Activated CD8-positive, alpha-beta memory T cell treated with anti-CD3 and anti-CD28 coated beads for 24 hours (primary cell): Measurements from ENCODE around the gene SNX25.
A peak's percentile ranks its signal among the peaks of the same experiment; 100 is the strongest.

Source experiments
- DNase-seq: peaks from one replicate; pipeline ENCODE4 v3.0.0-alpha.2; 2020

Gene SNX25

DNA sequence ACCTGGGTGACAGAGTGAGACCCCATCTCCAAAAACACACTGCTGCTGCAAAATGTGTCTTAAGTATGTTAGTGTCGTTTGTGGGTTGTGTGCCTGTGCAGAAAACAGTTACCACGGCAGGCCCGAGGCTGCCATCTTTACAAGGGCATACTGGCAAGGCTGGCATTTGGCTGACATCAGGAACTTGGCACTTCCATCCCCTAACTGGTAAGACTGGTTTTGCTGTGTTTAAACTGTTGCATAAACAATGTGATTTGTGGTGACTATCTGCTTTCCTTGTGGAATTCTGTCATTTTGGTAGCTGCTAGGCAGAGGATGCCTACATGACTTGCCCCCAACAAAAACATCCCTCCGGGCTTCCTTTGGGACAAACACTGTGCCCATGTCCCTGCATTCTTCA is 174.1 kb downstream of the SNX25 start:
- no peak for DNase-seq

DNA sequence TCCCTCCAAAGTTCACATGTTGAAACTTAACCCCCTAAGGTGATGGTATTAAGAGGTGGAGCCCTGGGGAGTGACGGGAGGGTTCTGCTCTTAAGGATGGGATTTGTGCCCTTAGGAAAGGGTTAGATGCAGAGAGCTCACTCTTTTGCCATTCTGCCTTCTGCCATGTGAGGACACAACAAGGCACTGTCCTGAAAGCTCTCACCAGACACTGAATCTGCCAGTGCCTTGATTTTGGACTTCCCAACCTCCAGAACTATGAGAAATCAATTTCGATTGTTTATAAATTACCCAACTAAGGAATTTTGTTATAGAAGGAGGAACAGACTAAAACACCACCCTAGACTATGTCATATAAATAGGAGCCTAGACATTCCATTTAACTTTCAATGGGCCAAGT is 174.7 kb downstream of the SNX25 start:
- DNase-seq: no peak

DNA sequence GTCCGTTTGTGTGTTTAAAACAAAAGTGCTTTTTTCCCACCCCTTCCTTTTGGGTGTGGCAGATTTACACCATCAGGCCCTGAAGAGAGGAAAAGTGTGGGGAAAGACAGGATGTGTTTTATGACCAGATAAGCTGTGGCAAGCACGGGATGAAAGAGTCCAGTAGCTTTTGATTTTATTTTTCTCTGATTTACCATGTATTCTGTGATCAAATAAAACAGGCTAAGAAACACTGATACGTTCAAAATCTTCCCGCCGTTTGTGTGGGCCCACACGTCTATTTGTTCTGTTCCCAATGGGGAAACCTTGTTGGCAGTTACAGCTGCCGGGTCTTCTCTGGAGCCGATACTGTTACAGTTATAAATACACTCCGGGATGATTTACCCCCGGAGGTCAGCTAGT is 175.5 kb downstream of the SNX25 start:
- DNase-seq: no peak

DNA sequence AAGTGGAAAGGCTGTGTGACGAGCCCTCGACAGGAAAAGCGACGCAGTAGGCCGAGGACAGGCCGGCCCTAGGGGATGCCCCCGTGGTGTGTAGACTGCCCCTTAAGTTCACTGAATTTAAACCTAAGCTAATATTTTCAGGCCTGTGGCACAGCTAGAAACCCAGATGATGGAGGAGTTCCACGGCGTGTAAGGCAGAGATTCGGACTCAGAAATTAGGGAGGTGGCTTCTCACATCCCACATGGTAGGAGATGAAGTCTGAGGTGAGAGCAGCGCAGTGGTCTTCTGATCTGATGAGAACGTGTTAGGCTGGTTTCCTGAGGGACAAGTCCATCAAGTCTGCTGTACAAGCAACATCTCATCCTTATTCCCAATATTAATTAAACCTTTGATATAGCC is 178.6 kb downstream of the SNX25 start:
- DNase-seq: no peak

DNA sequence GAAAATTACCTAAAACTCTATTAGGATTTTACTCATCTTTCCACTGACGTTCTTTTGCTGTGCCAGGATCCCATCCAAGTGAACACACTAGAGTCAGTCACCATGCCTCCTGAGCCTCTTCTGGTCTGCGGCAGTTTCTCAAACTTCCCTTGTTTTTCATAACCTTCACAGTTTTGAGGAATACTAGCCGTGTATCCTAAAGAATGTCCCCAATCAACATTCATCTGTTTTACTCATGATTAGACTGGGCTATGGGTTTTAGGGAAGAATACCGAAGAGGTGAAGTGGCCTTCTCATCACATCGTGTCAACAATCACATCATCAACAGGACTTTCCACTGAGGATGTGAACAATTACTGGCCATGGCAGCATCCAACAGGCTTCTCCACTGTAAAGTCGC is 181.5 kb downstream of the SNX25 start:
- no peak for DNase-seq

DNA sequence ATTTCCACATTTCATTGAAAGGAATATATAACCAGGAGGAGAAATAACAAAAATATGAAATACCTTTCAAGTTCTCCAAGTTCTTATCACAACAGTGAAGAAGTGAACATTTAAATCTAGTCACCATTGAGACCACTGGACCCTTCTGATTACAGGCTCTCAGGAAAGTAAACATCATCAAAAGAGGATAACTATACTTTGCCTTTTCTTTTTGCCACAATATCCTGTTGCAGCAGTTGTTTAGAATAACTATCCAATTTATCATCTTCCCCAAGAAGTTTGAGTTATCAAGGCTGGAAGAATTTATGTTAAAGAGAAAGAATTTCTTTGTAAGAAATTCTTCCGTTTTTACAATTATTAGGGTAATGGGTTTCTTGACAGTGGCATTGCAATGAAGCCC is 182.8 kb downstream of the SNX25 start:
- DNase-seq: no peak

DNA sequence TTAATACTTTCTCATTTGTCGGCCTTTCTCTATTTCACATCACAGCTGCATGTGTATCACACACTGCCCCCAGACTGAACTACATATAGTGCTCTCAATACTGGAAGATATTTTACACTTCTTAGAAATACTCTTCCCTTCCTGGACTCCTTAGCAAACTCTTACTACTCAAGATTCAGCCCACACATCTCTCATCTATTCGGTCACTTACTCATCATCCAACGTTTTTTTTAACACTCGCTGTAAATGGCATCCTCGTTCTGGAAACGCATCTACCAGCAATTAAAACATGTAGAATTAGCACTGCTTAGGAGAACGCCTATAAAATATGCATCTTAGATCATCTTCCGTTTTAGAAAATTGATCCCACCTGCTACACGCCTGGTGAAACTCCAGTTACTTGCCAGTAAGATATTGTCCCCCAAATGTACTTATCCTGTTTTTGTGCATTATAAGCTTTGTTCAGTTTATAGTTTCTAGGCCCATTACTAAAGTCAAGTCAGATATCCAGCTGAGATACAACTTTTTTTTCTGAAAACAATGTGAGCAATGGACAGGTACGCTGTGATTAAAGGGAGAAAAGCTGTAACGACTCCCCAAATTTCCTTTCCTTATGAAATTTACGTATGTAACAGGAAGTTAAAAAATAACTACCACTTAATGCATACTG is 185.3 kb downstream of the SNX25 start:
- DNase-seq: no peak

DNA sequence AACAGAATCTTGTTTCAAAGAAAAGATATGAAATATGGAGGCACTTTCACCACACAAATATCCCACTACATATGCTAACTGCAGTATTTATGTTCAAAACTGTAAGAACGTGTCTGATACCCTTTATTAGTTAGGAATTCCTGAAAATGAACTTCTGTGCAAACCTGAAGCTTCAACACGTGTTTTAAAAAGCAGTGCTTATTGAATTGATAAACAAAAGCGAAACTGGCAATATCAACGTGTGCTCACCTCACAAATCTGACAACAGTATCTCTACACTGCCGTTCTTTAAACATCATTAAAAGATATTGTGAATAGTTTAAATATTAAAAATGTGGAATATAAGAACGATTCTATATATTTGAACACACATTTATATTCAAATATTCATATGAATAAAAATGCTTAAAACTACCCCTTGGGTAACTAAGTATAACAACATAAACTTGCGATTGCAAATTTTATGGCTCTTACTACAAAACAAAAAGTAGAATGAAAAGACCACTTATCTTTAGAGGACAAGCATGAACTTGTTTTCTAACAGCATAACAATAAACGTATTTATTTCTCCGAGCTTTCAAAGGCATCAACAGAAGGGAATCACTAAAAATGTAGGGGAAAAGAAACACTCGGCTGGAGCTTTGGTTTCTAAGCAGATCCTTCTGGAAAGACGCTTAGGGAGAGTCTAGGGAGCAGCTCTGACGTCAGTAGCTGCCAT is 186.0 kb downstream of the SNX25 start, which contains the start of gene LRP2BP:
TSS of gene LRP2BP (minus strand) at position 687 of the 718 bp plus-strand sequence. CDS start 17,738 bp downstream, outside the sequence.
- no peak for DNase-seq

DNA sequence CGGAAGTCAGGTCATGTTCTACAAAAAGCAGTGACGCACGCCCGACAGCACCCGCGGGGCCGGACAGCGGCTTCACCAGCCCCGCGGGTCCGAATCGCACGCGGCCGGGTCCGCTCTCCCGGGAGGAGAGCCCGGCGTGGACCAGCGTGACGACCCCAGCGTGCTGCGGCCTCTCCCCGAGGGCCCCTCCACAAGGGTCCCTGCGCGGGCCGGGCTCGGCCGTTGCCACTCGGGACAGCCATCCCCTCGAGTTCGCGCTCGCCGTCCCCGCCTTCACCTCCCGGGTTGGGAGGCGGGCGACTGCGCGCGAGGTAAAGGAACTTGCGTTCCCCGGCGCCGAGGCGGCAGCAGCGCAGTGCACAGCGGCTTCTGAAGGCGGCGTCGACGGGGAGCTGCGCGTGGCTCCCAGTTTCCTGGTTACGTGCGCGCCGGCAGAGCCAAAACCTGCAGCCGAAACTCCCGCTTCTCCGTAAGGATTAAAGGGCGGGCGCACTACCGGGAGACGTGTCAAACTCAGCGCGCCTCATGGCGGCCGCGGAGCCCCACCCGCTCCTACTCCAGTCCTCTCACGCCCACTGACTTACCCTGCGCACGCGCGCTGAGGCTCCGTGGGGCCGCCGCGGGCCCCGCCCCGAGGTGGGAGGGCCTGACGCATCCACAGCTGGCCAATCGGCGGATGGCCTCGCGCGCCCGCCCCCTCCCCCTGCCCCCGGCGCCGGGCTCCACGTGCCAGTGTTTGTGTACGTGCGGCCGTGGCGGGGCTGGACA is 186.7 kb downstream of the SNX25 start:
- peak; percentile 99 for DNase-seq

DNA sequence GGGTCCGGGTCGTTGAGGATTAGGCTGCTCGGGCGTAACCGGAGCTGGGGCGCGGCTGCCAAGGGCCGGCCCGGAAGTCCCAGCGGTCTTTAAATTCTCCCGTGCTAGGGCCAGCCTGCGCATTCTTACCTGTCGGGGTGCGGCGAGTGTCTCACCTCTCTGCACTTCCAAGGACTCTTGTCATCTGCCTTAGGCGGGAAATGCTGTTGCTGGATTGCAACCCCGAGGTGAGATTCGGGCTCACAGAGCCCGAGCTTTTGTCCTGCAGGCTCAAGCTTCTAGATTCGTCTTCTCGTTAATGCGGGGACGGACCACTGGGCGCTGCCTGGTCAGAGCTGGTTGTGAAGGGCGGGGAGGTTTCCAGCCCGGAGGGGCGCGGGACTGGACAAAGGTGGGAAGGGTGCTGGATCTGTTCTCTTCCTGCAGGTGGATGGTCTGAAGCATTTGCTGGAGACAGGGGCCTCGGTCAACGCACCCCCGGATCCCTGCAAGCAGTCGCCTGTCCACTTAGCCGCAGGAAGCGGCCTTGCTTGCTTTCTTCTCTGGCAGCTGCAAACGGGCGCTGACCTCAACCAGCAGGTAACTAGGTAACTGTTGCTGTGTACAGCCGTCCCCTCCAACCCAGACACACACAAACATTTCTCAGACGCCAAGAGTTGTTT is 187.5 kb downstream of the SNX25 start, which contains the start of gene ANKRD37:
TSS of gene ANKRD37 (plus strand) at position 118 of the 662 bp plus-strand sequence. CDS start at position 201, 83 bp downstream.
- DNase-seq: no peak

DNA sequence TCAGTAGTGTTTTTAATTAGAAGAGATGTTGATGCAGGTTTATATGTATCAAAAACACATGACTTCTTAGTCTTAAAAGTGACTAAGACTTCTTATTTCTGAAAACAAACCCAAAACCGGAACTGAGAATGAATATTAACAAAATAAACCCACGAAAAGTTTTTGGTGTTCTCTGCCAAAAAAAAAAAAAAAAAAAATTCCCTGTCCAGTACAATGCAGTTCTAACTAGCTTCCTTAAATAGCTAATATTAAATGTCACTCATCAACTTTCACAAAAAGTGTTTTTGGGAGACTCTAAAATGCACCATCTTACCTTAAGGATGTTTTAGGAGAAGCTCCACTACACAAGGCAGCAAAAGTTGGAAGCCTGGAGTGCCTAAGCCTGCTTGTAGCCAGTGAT is 189.2 kb downstream of the SNX25 start:
- DNase-seq: no peak

DNA sequence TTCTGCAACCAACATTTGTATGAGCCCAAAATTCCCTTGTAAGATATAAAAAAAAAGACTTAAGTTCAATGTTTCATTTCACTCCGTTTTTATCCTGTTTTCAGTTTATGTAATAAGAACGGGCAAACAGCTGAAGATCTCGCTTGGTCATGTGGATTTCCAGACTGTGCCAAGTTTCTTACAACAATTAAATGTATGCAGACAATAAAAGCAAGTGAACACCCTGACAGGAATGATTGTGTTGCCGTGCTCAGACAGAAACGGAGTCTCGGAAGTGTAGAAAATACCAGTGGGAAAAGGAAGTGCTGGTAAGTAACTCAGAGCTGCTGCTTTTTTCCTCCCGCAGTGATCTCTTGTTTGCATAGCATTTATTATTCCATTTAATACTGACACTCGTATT is 190.1 kb downstream of the SNX25 start:
- no peak for DNase-seq

DNA sequence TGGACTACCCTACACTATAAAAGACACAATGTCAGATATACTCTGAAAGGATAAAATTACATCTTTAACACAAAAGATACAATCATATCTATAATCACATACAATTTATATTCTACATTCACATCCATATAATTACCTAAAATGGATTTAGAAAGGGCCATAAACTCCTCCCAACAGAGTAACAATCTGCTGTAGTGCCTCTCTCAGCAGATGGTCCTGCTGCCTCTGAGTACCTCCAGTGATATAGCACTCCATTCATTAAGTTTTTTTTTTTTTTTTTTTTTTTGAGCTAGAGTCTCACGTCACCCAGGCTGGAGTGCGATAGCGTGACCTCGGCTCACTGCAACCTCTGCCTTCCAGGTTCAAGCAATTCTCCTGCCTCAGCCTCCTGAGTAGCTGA is 194.6 kb downstream of the SNX25 start:
- DNase-seq: no peak

DNA sequence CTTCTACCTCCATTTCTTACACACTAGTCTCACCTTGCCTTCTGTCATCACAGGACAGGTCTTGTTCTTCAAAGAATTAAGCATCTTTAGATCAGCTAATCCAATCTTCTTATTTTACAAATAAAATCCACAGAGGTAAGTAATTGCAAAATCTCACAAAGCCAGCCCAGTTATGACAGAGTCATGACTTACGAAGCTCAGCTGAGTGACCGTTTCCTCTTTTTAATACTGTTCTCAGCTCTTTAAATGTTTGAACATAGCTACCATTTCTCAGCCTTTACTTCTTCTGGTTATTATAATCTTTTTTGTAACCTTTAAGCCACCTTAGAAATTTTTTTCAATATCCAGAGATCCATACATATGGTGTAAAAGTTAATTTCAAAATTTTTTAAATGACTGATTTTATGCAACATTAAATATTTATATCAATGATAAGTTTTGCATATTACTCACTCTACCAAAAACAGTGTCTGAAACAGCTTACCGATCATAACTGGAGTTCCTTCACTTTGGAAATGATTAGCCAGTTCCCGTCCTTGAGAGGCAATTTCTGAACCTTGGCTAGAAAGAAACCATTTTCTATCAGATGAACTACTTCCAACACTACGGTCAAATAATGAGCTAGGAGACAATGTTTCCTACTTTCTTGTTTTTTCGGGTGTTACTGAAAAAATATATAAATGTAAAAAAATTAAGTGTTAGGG is 196.1 kb downstream of the SNX25 start:
- DNase-seq: no peak

DNA sequence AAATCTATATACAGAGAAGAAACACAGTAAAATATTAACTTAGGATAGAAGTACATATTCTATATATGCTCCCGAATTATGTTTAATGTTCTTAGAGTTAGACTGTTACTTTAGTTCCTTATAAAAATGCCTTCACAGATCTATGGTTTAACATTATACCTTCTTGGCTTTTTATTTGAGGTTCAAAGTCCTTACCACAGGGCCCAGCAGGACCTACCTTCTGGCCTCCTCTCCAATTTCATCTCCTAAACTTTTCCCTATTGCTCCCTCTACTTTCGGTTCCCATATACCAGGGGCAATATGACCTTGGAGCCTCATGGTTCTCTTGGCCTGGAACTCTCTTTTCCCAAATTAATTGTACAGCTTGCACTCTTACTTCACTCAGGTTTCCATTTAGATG is 199.0 kb downstream of the SNX25 start:
- no peak for DNase-seq

DNA sequence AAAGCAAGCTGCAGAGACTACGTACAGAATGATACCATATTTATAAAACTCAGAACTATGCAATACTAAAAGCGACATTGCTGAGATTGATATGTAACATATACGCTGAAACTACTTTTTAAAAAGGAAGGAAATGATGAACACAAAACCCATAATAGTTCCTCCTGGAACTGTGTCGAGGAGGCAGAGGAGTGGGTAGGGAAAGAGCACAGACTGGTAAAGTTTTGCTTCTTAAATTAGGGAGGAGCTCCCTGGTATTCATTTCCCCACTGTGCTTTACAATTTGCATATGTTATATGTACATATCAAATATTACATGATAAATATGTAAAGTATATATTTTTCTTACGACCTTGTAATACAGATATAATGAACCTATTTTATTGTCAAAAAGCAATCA is 202.5 kb downstream of the SNX25 start:
- DNase-seq: no peak

DNA sequence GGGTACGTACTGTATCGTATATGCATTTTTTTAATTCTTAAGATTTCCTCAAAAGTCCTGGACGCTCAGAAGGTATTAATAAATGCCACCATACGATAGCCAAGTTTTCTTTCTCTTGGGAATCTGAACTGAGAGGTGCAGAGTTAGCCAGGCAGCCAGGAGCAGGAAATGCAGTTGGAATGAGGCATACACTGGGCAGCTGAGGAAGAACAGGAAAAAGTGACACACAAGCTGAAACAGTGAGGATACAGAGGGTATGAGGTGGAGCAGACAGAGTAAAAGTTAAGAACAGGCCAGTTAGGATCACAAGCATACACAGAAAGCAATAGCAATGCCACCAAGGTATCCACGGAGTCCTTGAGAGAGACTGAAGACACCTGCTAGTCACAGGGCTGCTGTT is 203.0 kb downstream of the SNX25 start:
- DNase-seq: no peak
